HG03108 (cell line): Measurements from ENCODE around the gene FDX2.
A peak's percentile ranks its signal among the peaks of the same experiment; 100 is the strongest.
"Not testable (repeated sequence)": the region's sequence is repeated elsewhere in the genome, so short reads cannot be mapped to it uniquely, and the experiment has no call there.

ENCODE experiments used
- ATAC-seq: cut with Tn5 transposase; IDR thresholded peaks from one replicate; pipeline ENCODE4 v1.9.1; 2021; ENCODE audit warnings: moderate library complexity; ENCODE audit not compliant: unreplicated experiment

The FDX2 gene

DNA sequence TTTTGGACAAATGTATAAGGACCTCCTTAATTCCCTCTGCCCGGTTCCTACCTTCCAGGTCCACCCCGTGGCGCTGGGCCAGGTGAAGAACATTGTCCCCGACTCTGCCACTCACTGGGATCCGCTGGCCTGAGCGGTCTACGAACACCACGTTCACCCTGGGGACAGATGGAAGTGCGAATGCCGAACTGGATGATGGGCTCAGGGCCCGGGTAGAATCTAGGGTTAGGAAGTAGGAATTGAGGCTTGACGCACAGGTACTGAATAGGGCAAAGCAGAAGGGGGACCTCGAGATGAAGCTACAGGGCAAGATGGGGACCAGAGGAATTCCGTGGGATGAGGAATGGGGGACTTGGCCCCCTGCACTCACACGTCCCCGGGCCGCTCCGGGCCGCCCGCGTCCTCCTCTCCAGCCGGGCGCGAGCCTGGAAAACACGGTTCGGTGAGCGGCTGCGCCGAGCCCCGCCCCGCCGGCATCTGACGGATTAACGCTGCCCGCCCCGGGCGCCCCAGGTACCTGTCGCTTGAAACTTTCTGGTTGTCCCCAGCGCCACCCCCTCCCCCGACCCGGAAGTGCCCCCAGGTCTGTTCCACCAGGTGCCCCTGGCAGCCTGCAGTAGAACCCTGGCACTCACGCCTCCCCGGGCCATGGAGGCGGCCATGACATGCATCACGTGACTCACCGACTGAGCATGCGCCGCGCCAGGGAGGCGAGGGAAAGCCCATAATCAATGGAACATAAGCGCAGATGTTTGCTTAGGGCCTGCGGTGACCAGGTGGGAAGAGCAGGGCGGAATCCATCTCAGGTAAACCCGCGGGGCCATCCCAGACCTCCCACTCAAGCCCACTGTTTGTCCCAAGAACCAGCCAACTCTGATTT lies at the start of gene FDX2:
TSS of gene FDX2 (minus strand) at position 681 of the 880 bp plus-strand sequence. CDS start at position 662, 19 bp downstream.
- peak; percentile 59 for ATAC-seq

DNA sequence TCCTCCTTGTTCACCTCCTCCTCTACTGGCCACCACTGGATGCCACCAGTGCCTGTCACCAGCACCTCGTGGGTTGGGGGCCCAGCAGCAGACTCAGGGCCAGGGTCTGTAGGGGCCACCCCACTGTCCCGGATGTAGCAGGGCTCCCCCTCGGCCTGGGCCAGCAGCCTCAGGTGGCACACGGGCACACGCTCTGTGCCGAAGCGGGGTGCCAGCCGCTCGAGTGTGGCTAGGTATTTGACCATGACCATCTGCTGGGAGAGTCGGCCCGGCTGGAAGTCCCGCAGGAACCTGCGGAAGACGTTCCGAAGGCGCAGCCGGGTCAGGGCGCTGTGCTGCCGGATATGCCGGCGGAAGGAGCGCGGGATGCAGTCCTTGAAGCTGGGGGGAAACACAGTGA lies 49.7 kb upstream of the FDX2 start:
- no peak for ATAC-seq

- ATAC-seq: no peak
Observed at GRCh38 chr19:10364644-10365043, 48.8 kb upstream of the FDX2 start.

DNA sequence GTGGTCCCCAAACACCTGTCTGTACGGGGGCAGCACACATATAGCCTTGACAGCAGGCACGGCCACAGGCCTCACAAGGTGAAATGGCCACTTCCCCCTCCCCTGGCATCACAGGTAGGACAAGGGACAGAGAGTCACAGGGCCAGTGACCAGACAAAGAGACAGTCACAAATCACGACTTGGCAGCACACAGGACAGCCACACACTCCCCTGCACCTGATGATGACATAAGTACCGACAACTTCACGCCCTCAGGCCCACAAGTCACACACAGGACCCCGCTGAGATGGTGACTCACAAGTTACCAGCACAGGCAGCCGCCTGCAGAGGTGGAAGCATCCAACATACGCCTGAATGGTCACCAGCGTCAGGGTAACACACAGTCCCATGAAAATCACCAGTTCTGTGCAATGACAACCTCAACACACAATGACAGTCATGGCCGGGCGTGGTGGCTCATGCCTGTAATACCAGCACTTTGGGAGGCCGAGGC lies 48.0 kb upstream of the FDX2 start:
- no peak for ATAC-seq

GRCh38 chr19:10362259-10362658 lies 46.4 kb upstream of the FDX2 start:
- ATAC-seq: no peak

- no peak for ATAC-seq
Observed at GRCh38 chr19:10361569-10362011, 45.8 kb upstream of the FDX2 start.

DNA sequence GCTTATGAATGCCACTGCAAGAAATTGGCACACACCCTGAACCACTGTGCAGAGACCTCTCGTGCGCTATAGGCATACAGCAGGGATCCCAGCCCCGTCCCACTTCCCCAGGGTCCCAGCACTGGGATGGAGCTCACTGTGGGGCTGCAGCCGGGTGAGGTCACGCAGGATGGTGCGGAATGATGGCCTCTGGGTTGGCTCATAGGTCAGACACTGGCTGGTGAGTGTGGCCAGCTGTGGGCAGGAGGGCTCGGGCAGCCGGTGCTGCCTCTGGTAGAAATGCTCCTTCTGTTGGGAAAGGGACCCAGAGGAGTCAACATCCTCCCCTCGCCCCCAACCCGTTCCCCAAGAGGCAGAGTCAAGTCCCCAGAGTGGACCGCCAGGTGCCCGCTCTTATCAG lies 40.6 kb upstream of the FDX2 start:
- ATAC-seq: no peak

- no peak for ATAC-seq
Observed at GRCh38 chr19:10353793-10354391, 38.1 kb upstream of the FDX2 start.

DNA sequence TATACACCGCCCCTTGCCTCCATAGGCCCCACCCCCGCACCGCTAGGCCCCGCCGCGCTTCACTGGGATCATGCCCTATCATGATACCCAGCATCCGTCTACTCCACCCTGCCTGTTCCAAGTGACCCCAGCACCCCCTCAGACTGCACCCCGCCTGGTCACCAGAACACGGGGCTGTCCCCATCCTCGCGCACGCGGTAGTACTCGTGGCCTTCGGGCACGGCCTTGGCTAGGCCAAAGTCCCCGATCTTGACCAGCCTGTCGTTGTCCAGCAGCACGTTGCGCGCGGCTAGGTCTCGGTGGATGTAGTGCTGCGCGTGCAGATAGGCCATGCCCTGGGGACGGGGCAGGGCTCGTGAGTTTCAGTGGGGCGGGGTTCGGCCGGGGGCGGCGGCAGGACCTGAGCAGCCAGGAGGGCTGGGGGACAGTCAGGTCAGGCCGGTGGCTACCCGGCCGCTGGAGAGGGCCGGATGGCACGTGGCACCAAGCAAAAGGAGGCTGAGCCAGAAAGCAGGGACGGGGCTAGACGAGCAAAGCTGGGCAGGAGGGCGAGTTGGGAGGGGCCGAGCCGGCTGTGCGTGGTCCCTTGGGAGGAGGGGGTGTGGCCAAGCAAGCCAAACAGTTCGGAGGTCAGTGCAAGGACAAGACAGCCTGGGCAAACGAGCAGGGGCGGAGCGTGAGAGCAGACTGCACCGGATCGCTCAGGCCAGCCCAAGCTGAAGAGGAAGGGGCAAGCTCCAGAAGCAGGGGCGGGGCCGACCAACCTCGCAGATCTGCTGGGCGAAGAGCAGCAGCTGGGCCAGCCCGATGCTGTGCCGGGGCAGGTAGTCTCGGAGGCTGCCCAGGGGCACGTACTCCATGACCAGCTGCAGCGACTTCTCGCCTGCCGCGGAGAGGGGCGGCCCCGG lies 37.2 kb upstream of the FDX2 start:
- no peak for ATAC-seq

DNA sequence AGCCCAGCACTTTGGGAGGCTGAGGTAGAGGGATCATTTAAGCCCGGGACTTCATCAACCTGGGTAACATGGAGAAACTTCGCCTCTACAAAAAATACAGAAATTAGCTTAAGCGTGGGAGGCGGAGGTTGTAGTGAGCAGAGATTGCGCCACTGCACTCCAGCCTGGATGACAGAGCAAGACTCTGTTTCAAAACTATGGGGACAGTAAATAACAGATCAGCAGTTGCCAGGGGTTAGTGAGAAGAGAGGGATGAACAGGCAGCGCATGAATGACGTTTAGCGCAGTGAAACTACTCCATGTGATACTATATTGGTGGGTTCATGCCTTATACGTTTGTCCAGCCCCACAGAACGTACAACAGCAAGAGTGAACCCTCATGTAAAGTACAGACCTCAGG lies 30.7 kb upstream of the FDX2 start:
- no peak for ATAC-seq

DNA sequence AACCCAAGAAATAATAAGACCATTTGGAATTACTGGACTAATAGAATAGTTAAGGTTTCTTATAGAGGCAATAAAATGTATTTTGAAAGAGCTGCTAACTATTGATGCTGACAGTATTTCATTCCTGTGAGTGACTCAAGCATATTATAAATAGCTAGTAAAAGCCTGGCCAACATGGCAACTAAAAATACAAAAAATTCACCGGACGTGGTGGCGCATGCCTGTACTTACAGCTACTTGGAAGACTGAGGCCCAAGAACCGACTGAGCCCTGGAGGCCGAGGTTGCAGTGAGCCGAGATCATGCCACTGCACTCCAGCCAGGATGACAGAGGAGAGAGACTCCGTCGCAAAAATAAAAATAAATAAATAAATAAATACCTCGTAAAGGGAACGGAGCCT lies 29.0 kb upstream of the FDX2 start:
- no peak for ATAC-seq

- no peak for ATAC-seq
Observed at GRCh38 chr19:10343495-10343894, 27.7 kb upstream of the FDX2 start.

DNA sequence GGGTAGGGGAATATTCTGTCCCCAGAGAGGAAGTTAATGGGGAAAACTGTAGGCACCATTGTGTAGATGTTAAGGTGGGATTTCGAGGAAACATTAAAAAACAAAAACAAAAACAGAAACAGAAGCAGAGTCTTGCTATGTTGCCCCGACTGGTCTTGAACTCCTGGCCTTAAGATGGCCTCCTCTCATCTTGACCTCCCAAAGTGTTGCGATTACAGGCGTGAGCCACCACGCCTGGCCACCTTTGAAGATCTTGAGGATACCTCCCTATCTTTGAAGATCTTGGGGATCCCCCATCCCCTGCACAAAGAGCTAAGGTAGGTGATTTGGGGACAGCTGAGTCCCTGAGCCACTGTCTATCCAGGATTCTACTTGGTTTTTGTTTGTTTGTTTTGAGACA lies 24.2 kb upstream of the FDX2 start:
- no peak for ATAC-seq

DNA sequence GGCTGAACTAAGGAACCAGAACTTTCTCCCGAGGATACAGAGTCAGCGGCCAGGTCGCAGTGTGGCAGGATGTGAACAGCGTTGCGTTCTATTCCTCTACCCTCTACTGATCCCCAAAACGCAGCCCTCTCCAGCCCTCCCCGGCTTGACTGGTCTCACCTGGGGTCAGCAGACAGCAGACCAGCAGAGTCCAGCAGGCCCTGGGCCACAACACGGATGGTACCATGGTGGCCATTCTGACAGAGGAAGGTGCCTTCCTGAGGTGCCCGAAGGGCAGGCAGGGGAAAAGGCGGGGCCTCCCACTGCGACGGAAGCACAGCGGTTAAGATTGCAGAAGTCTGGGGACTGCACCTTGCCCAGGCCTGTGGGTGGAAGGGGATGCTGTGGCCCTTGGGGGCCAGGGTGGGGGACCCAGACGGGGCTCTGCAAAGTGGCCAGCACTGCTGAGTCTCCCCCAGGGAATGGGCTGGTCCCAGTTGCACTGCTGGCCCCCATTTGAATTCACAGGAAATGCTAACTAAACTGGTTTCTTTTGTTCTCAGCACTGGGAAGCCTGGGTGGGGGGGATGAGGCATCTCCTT lies 23.7 kb upstream of the FDX2 start, which contains the start of gene ICAM3:
TSS of gene ICAM3 (minus strand) at position 245 of the 581 bp plus-strand sequence. CDS start at position 235, 10 bp downstream.
- ATAC-seq: peak; percentile 86

DNA sequence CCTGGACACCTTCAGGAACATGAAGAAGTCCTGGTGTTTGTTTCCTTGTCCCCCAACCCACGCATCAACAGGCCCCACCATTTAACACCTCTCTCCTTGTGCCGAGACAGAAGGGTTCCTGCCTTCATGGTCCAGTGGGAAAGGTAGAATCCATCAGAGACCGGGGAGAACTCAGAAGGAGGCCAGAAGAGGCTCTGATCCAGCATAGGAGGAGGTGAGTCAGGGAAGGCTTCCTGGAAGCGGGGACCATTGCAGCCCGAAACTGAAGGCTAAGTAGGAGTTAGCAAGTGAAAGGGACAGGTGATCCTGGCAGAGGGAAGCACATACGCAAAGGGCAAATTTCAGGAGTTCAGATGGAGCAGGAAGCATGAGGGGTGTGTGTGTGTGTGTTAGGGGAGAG lies 23.1 kb upstream of the FDX2 start:
- ATAC-seq: no peak

DNA sequence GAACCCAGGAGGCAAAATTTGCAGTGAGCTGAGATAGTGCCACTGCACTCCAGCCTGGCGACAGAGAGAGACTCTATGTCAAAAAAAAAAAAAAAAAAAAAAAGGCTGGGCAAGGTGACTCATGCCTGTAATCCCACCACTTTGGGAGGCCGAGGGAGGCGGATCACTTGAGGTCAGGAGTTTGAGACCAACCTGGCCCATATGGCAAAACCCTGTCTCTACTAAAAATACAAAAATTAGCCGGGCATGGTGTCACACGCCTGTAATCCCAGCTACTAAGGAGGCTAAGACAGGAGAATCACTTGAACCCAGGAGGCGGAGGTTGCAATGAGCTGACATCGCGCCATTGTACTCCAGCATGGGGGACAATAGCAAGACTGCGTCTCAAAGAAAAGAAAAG lies 20.9 kb upstream of the FDX2 start:
- ATAC-seq: not testable (repeated sequence)

DNA sequence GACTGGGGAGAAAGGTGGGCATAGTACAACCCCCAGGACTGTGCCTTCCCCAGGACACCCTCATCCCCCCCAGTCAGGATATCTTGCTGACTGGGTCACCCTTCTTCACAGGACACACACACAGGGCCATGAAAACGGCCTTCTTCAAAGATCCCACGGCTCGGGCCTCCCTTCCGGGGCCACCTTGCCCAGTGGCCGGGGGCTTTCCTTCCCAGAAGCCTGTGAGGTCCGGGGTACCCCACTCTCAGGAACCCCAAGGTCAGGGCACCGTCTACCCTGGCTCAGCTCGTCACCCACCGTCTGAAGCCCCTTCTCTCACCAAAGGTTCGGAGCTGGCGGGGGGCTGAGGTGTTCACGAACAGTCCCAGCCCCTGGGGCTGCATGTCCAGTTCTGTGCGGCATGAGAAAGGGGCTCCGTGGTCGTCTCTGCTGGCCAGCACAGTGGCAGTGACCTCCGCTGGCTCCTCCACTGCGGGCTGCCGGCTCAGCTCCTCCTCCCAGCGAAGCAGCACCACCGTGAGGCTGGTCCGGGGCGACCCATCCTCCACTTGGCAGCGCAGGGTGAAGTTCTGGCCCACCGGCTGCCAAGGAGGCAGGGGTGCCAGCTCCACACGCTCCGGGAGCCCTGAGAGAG lies 19.7 kb upstream of the FDX2 start:
- ATAC-seq: no peak

DNA sequence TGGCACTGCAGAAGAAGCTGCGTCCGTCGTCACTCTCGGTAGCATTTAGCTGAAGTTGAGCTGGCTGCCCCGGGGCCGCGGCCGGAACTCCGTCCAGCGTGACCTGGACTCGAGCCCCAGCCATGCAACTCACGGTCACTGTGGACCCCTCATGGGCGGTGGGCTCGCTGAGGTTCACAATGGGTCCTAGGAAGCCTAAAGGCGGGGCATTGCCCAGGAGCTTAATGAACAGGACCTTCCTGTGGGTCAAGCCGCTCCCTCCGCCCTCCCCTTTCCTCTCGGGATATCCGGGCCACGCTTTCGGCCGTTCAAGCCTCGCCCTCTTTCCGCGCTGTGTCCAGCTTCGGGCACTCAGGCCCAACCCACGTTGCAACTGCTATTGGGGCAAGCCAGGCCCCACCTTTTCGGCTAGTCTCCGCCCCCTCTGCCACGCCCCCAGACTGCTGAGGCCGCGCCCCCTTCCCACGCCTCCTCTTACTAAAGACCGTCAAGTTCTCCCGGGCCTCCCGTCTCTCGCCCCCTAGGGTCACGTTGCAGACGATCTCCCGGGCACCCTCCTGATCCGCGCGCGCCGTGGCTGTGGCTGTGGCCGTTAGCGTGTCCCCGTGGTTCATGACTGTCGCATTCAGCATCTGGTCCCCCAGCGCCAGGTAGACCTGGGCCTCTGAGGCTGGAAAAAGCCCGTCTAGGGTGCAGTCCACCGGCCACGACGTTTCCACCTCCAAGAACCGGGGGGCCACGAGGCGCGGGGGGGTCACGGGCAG lies 19.0 kb upstream of the FDX2 start:
- ATAC-seq: no peak

GRCh38 chr19:10333758-10334587 lies 18.2 kb upstream of the FDX2 start:
- no peak for ATAC-seq
